ENCODE measurements around the gene DEPDC5. TPM values are rescaled to one million over a fixed set of nuclear protein-coding genes. Genes with fewer than 3 reads are reported as not detected.
"Not testable (repeated sequence)": the region's sequence is repeated elsewhere in the genome, so short reads cannot be mapped to it uniquely, and the experiment has no call there.

Gene DEPDC5
- 10.6 TPM for polyA plus RNA-seq (2013, experiment 1 of 2)
- 9.5 TPM for polyA plus RNA-seq (2013, experiment 2 of 2)

- no peaks in the 10 kb centered on the region for H3K27me3 ChIP-seq (ENCODE audit: insufficient read depth, low read length, poor library complexity)
- H3K79me2 ChIP-seq (ENCODE audit: control insufficient read depth, insufficient read depth, low read length) = peaks cover 8% of the 10 kb centered on the region
- no peak within 1 kb of the TSS for H3K23ac ChIP-seq (ENCODE audit: low read length)
- peak within 1 kb of the TSS; percentile 95 for H3K9ac ChIP-seq (ENCODE audit: low read length)
- H3K36me3 ChIP-seq (ENCODE audit: control insufficient read depth, insufficient read depth, low read length) = peaks cover 2% of the 10 kb centered on the region
- H3K27ac ChIP-seq (ENCODE audit: low read depth, low read length) = peak within 1 kb of the TSS; percentile 99
- peaks cover 10% of the 10 kb centered on the region for H3K79me1 ChIP-seq (ENCODE audit: low read length)
- peak within 1 kb of the TSS; percentile 96 for H3K56ac ChIP-seq (ENCODE audit: low read length)
- peak; percentile 98 for DNase-seq
- peak within 1 kb of the TSS; percentile 30 for H2BK120ac ChIP-seq (ENCODE audit: low read depth, low read length)
- peak within 1 kb of the TSS; percentile 91 for H4K8ac ChIP-seq (ENCODE audit: low read depth, low read length)
- H2BK5ac ChIP-seq (ENCODE audit: low read length) = peak within 1 kb of the TSS; percentile 89
- H2AK5ac ChIP-seq (ENCODE audit: low read length) = peak within 1 kb of the TSS; percentile 68
- H3K4ac ChIP-seq (ENCODE audit: low read depth, low read length) = peak within 1 kb of the TSS; percentile 64
- peak within 1 kb of the TSS; percentile 88 for H3K18ac ChIP-seq (ENCODE audit: low read length)
- H2BK15ac ChIP-seq (replicated peaks; ENCODE audit: low read depth) = no peak within 1 kb of the TSS
- peak within 1 kb of the TSS; percentile 95 for H3K4me2 ChIP-seq (ENCODE audit: low read length)
- peak within 1 kb of the TSS; percentile 93 for H3K4me3 ChIP-seq (ENCODE audit: low read length)
- peaks cover 2% of the 10 kb centered on the region for H3K4me1 ChIP-seq (ENCODE audit: control insufficient read depth, low read depth, low read length)
- peak within 1 kb of the TSS; percentile 99 for H4K5ac ChIP-seq (ENCODE audit: low read length)
- no CpG with 5 or more reads among the region's 65 CpGs for WGBS (ENCODE audit: extremely low coverage, insufficient coverage, low lambda C conversion rate)
These were observed at the start of gene DEPDC5 for GRCh38 chr22:31753634-31754501. Gene DEPDC5, plus strand, starts transcription at chr22:31754019. Its CDS starts 903 bp downstream, at chr22:31754922.

DNA sequence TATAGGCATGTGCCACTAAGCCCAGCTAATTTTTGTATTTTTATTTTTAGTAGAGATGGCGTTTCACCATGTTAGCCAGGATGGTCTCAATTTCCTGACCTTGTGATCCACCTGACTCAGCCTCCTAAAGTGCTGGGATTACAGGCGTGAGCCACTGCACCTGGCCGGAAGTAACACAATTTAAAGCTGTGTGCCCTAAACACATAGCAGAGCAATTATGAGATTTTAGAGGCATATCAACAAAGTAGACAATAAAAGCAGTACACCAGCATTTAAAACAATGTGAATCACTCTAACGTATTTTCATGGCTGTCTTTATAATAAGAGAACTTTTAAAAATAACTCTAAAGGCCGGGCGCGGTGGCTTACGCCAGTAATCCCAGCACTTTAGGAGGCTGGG, 46.3 kb upstream of the DEPDC5 start:
- H3K9ac ChIP-seq (ENCODE audit: low read length) = no peak overlapping the region
- H3K4me2 ChIP-seq (ENCODE audit: low read length) = no peak overlapping the region
- no peak overlapping the region for H2BK5ac ChIP-seq (ENCODE audit: low read length)
- H3K79me2 ChIP-seq (ENCODE audit: control insufficient read depth, insufficient read depth, low read length) = no peaks in the 10 kb centered on the region
- H3K4me1 ChIP-seq (ENCODE audit: control insufficient read depth, low read depth, low read length) = no peaks in the 10 kb centered on the region
- no peak overlapping the region for H4K8ac ChIP-seq (ENCODE audit: low read depth, low read length)
- H3K4me3 ChIP-seq (ENCODE audit: low read length) = no peak overlapping the region
- H2BK120ac ChIP-seq (ENCODE audit: low read depth, low read length) = no peak overlapping the region
- no peak overlapping the region for H3K4ac ChIP-seq (ENCODE audit: low read depth, low read length)
- no peak overlapping the region for H3K23ac ChIP-seq (ENCODE audit: low read length)
- no peak overlapping the region for H4K5ac ChIP-seq (ENCODE audit: low read length)
- no peak overlapping the region for H3K56ac ChIP-seq (ENCODE audit: low read length)
- H3K36me3 ChIP-seq (ENCODE audit: control insufficient read depth, insufficient read depth, low read length) = peaks cover 15% of the 10 kb centered on the region
- no peak overlapping the region for H2AK5ac ChIP-seq (ENCODE audit: low read length)
- H3K18ac ChIP-seq (ENCODE audit: low read length) = no peak overlapping the region
- H2BK15ac ChIP-seq (replicated peaks; ENCODE audit: low read depth) = no peak overlapping the region
- H3K27ac ChIP-seq (ENCODE audit: low read depth, low read length) = no peak overlapping the region
- peaks cover 4% of the 10 kb centered on the region for H3K79me1 ChIP-seq (ENCODE audit: low read length)
- WGBS (ENCODE audit: extremely low coverage, insufficient coverage, low lambda C conversion rate) = no CpG with 5 or more reads among the region's 8 CpGs
- no peak for DNase-seq
- H3K27me3 ChIP-seq (ENCODE audit: insufficient read depth, low read length, poor library complexity) = no peaks in the 10 kb centered on the region

DNA sequence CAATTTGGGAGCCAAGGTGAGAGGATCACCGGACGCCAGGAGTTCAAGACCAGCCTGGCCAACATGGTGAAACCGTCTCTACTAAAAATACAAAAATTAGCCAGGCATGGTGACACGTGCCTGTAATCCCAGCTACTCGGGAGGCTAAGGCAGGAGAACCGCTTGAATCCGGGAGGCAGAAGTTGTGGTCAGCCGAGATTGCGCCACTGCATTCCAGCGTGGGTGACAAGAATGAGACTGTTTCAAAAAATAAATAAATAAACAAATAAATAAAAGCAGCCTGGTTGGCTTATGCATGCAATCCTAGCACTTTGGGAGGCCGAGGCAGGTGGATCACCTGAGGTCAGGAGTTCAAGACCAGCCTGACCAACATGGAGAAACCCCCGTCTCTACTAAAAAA, 42.6 kb upstream of the DEPDC5 start:
- H3K36me3 ChIP-seq (ENCODE audit: control insufficient read depth, insufficient read depth, low read length) = peaks cover 21% of the 10 kb centered on the region
- H4K8ac ChIP-seq (ENCODE audit: low read depth, low read length); H3K18ac ChIP-seq (ENCODE audit: low read length); H2AK5ac ChIP-seq (ENCODE audit: low read length); H2BK15ac ChIP-seq (replicated peaks; ENCODE audit: low read depth); H3K79me2 ChIP-seq (ENCODE audit: control insufficient read depth, insufficient read depth, low read length); H3K27me3 ChIP-seq (ENCODE audit: insufficient read depth, low read length, poor library complexity); H3K4ac ChIP-seq (ENCODE audit: low read depth, low read length); H3K27ac ChIP-seq (ENCODE audit: low read depth, low read length); H3K4me1 ChIP-seq (ENCODE audit: control insufficient read depth, low read depth, low read length); H3K9ac ChIP-seq (ENCODE audit: low read length); H3K79me1 ChIP-seq (ENCODE audit: low read length); H3K23ac ChIP-seq (ENCODE audit: low read length); H3K4me3 ChIP-seq (ENCODE audit: low read length); DNase-seq; H3K4me2 ChIP-seq (ENCODE audit: low read length); H3K56ac ChIP-seq (ENCODE audit: low read length); H2BK120ac ChIP-seq (ENCODE audit: low read depth, low read length); H2BK5ac ChIP-seq (ENCODE audit: low read length); H4K5ac ChIP-seq (ENCODE audit: low read length): not testable (repeated sequence)
- WGBS (ENCODE audit: extremely low coverage, insufficient coverage, low lambda C conversion rate) = no CpG with 5 or more reads among the region's 12 CpGs

DNA sequence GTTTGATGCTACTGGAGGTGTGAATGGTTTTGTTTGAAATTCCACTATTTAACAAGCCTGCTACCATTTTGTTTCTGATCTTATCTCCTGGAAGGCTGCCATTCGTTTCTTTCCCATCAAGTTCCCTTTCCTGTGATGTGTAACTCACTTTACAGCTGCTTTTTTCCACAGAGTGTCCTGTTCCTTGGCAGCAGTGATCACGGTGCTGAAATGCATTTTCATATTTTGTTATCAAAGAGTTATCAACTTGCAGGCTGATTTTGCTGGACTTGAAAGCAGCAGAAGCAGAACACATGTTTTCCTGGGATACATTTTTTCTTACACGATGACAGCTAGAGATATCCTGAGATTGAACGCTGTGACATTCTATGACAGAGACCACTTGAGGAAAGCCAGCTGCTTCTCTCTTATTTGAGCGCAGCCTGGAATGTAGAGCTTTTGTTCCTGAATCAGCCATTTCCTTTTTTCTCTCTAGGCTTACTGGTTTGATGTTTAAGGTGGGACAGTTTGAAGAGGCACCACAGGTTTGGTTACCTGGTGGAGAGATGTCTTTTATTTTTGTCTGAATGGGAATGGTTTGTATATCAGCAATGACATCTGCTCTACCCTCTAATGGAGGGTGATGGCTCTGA, 38.6 kb upstream of the DEPDC5 start:
- Histone ChIP-seq H3K4me1 (ENCODE audit: control insufficient read depth, low read depth, low read length) (no peaks in the 10 kb centered on the region), H4K8ac (ENCODE audit: low read depth, low read length) (no peak overlapping the region), H3K18ac (ENCODE audit: low read length) (no peak overlapping the region), H2AK5ac (ENCODE audit: low read length) (no peak overlapping the region), H3K79me1 (ENCODE audit: low read length) (peaks cover 2% of the 10 kb centered on the region), H3K36me3 (ENCODE audit: control insufficient read depth, insufficient read depth, low read length) (peaks cover 24% of the 10 kb centered on the region), H3K23ac (ENCODE audit: low read length) (no peak overlapping the region), H3K4me3 (ENCODE audit: low read length) (no peak overlapping the region), H2BK5ac (ENCODE audit: low read length) (no peak overlapping the region), H2BK15ac (replicated peaks; ENCODE audit: low read depth) (no peak overlapping the region), H3K56ac (ENCODE audit: low read length) (no peak overlapping the region), H3K9ac (ENCODE audit: low read length) (no peak overlapping the region), H3K4ac (ENCODE audit: low read depth, low read length) (no peak overlapping the region), H3K4me2 (ENCODE audit: low read length) (no peak overlapping the region), H3K79me2 (ENCODE audit: control insufficient read depth, insufficient read depth, low read length) (no peaks in the 10 kb centered on the region), H3K27me3 (ENCODE audit: insufficient read depth, low read length, poor library complexity) (no peaks in the 10 kb centered on the region), H4K5ac (ENCODE audit: low read length) (no peak overlapping the region), H3K27ac (ENCODE audit: low read depth, low read length) (no peak overlapping the region), H2BK120ac (ENCODE audit: low read depth, low read length) (no peak overlapping the region)
- no CpG with 5 or more reads among the region's 5 CpGs for WGBS (ENCODE audit: extremely low coverage, insufficient coverage, low lambda C conversion rate)
- no peak for DNase-seq

- no peaks in the 10 kb centered on the region for H3K4me1 ChIP-seq (ENCODE audit: control insufficient read depth, low read depth, low read length)
- H3K27me3 ChIP-seq (ENCODE audit: insufficient read depth, low read length, poor library complexity) = no peaks in the 10 kb centered on the region
- H4K8ac ChIP-seq (ENCODE audit: low read depth, low read length) = no peak overlapping the region
- no peak overlapping the region for H3K56ac ChIP-seq (ENCODE audit: low read length)
- no peak overlapping the region for H2BK5ac ChIP-seq (ENCODE audit: low read length)
- no peak overlapping the region for H3K18ac ChIP-seq (ENCODE audit: low read length)
- no peak overlapping the region for H3K4me2 ChIP-seq (ENCODE audit: low read length)
- no peak overlapping the region for H2AK5ac ChIP-seq (ENCODE audit: low read length)
- H3K79me1 ChIP-seq (ENCODE audit: low read length) = no peaks in the 10 kb centered on the region
- no peak overlapping the region for H3K4me3 ChIP-seq (ENCODE audit: low read length)
- no peak overlapping the region for H2BK15ac ChIP-seq (replicated peaks; ENCODE audit: low read depth)
- H3K4ac ChIP-seq (ENCODE audit: low read depth, low read length) = no peak overlapping the region
- no peak overlapping the region for H4K5ac ChIP-seq (ENCODE audit: low read length)
- no peaks in the 10 kb centered on the region for H3K79me2 ChIP-seq (ENCODE audit: control insufficient read depth, insufficient read depth, low read length)
- peaks cover 11% of the 10 kb centered on the region for H3K36me3 ChIP-seq (ENCODE audit: control insufficient read depth, insufficient read depth, low read length)
- H3K9ac ChIP-seq (ENCODE audit: low read length) = no peak overlapping the region
- WGBS (ENCODE audit: extremely low coverage, insufficient coverage, low lambda C conversion rate) = no CpG with 5 or more reads among the region's 7 CpGs
- H3K27ac ChIP-seq (ENCODE audit: low read depth, low read length) = no peak overlapping the region
- no peak overlapping the region for H3K23ac ChIP-seq (ENCODE audit: low read length)
- no peak for DNase-seq
- H2BK120ac ChIP-seq (ENCODE audit: low read depth, low read length) = no peak overlapping the region
These were observed 33.9 kb upstream of the DEPDC5 start for GRCh38 chr22:31719850-31720471.
